Right lung (tissue), 5 donors: ENCODE measurements around the gene CD302. TPM values are rescaled to one million over a fixed set of nuclear protein-coding genes. Genes with fewer than 3 reads are reported as not detected.
"Not testable (repeated sequence)": the region's sequence is repeated elsewhere in the genome, so short reads cannot be mapped to it uniquely, and the experiment has no call there.

Experiments used
- DNase-seq, 2 donors: peaks; one replicate each; pipeline ENCODE4 v3.0.0-alpha.2; 2013
- polyA plus RNA-seq, 5 donors: library from polyadenylated mRNA; unstranded; fragments of 120-200 nt; gene quantifications; one replicate each; pipeline versions ENCODE4 v1.2.1 to v1.2.3, GENCODE V29; 2013; ENCODE audit warnings: inconsistent platforms in 1 of 5, low replicate concordance in 1 of 5; ENCODE audit not compliant: insufficient read length in 5 of 5, insufficient read depth in 1 of 5

CD302 gene
- polyA plus RNA-seq, 5 donors = 42.4 to 63.0 (median 60.7) TPM

- peak in 1 of 2 donors; percentile 23 for DNase-seq
Observed at GRCh38 chr2:159798376-159798725, 343 bp upstream of the CD302 start.

GRCh38 chr2:159797225-159797542 is 824 bp downstream of the CD302 start:
- no peak for DNase-seq

GRCh38 chr2:159795841-159796690 is 1.9 kb downstream of the CD302 start:
- DNase-seq = no peak

DNA sequence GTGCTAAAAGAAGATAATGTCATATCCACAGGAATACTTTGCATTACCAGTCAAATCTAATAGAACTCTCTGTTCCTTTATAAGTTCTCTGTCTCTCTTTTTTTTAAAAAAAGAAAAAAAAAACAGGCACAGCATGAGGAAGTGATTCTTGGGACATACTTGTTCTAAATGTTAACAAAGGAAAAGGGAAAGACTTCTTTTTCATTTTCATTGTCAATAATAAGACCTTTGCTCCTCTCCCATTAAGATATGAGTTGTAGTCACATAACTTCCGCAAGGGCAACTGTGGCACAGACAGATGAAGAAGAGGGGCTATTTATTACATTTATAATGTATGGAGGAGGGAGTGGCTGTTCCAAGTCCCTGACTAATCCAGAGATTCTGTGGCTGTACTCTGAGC is 4.7 kb downstream of the CD302 start:
- DNase-seq = no peak

DNA sequence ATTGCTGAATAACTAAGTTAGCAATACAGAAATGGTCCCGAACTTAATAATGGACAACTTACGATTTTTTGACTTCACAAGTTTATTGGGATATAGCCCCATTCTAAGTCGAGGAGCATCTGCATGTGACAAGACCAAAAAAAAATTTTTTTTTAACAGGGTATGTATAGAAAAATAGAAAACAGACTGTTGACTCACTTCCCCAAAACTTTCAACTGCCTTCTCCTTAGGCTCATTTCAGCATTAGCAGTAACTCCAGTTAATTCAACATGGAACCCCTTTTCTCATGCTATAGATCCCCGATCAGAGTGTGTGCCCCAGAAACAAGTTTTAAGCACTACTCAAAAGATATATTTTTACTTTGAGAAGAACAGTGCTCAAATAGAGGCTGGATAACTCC is 5.4 kb downstream of the CD302 start:
- no peak for DNase-seq

DNA sequence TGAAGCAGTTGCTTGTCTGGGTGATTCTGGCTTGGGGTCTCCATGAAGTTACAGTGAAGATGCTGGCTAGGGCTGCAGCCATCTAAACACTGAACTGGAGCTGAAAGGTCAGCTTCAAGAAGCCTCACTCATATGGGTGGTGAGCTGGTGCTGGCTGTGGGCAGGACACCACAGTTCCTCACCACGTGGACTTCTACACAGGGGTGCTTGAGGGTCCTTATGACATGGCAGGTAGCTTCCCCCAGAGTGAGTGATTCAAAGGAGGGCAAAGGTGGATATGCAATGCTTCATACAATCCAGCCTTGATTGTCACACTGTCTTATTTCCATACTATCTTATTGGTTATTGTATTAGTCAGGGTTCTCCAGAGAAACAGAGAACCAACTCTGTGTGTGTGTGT is 6.0 kb downstream of the CD302 start:
- DNase-seq = no peak

- no peak for DNase-seq
Observed at GRCh38 chr2:159790323-159790722, 7.7 kb downstream of the CD302 start.

DNA sequence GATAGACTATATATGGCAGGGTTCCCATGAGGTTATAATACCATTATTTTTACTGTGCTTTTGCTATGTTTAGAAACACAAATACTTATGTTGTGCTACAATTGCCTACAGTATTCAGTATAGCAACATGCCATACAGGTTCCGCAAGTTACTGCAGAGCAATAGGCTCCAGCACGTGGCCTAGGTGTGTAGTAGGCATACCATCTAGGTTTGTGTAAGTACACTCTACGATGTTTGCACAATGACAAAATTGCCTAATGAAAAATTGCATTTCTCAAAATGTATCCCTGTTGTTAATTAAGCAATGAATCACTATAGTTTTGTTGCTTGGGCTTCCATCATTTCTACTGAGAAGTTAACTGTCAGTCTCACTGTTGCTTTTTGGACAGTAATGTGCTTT is 9.8 kb downstream of the CD302 start:
- peak in 1 of 2 donors; percentile 29 for DNase-seq

- not testable (repeated sequence) for DNase-seq
Observed at GRCh38 chr2:159787647-159788046, 10.4 kb downstream of the CD302 start.

GRCh38 chr2:159786938-159787337 is 11.1 kb downstream of the CD302 start:
- no peak for DNase-seq

GRCh38 chr2:159785195-159785594 is 12.8 kb downstream of the CD302 start:
- DNase-seq = no peak

DNA sequence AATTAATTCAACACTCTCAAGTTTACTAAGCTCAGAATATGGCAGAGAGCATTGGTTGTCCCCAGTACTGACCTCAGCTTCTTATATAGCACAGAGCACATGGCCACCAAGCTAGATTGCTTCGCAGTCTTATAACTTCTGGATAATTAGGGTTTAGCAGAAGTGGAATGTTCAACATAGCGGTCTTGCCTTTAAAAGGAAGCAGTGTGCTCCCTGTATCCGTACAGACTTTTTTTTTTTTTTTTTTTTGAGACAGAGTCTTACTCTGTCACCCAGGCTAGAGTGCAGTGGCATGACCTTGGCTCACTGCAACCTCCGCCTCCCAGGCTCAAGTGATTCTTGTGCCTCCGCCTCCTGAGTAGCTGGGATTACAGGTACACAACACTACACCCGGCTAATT is 13.3 kb downstream of the CD302 start:
- not testable (repeated sequence) for DNase-seq

DNA sequence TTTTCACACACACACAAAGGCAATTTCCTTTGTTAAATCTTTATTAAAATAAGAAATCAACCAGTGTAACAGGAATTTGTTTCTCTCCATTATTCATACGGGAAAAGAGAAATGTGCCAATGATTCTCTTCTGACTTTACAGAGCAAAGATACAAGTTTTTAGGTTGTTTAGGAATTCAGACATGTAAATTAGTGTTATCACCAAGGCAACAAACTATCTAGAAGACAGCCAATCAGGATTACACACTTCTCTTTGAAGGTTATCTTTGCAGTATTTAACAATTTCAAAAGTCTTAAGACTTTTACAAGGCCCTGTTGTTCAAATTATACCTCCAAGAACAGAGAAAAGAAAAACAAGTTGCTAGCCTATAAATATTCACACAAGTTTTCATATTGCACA is 14.5 kb downstream of the CD302 start:
- DNase-seq = no peak

GRCh38 chr2:159776321-159776720 is 21.7 kb downstream of the CD302 start:
- no peak for DNase-seq

GRCh38 chr2:159775021-159775420 is 23.0 kb downstream of the CD302 start:
- no peak for DNase-seq

GRCh38 chr2:159774370-159774990 is 23.5 kb downstream of the CD302 start:
- no peak for DNase-seq

- DNase-seq = no peak
Observed at GRCh38 chr2:159773886-159774285, 24.1 kb downstream of the CD302 start.

GRCh38 chr2:159773426-159773825 is 24.6 kb downstream of the CD302 start:
- no peak for DNase-seq

GRCh38 chr2:159769147-159769546 is 28.9 kb downstream of the CD302 start:
- no peak for DNase-seq

GRCh38 chr2:159762075-159762474 is 35.9 kb downstream of the CD302 start:
- DNase-seq = no peak

- no peak for DNase-seq
Observed at GRCh38 chr2:159760326-159760725, 37.7 kb downstream of the CD302 start.

GRCh38 chr2:159759577-159759976 is 38.4 kb downstream of the CD302 start:
- peak in 1 of 2 donors; percentile 20 for DNase-seq

- no peak for DNase-seq
Observed at GRCh38 chr2:159758686-159759085, 39.3 kb downstream of the CD302 start.

GRCh38 chr2:159758239-159758638 is 39.8 kb downstream of the CD302 start:
- no peak for DNase-seq
